ENCODE measurements around the gene GPR45. TPM values are rescaled to one million over a fixed set of nuclear protein-coding genes. Genes with fewer than 3 reads are reported as not detected.
"Not testable (repeated sequence)": the region's sequence is repeated elsewhere in the genome, so short reads cannot be mapped to it uniquely, and the experiment has no call there.

The GPR45 gene
- total RNA-seq, 1 donor, result not detected

DNA sequence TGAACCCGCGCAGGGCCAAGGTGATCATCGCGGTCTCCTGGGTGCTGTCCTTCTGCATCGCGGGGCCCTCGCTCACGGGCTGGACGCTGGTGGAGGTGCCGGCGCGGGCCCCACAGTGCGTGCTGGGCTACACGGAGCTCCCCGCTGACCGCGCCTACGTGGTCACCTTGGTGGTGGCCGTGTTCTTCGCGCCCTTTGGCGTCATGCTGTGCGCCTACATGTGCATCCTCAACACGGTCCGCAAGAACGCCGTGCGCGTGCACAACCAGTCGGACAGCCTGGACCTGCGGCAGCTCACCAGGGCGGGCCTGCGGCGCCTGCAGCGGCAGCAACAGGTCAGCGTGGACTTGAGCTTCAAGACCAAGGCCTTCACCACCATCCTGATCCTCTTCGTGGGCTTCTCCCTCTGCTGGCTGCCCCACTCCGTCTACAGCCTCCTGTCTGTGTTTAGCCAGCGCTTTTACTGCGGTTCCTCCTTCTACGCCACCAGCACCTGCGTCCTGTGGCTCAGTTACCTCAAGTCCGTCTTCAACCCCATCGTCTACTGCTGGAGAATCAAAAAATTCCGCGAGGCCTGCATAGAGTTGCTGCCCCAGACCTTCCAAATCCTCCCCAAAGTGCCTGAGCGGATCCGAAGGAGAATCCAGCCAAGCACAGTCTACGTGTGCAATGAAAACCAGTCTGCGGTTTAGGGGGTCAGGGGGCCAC is 897 bp downstream of the GPR45 start:
- TF ChIP-seq, protein P1, sequence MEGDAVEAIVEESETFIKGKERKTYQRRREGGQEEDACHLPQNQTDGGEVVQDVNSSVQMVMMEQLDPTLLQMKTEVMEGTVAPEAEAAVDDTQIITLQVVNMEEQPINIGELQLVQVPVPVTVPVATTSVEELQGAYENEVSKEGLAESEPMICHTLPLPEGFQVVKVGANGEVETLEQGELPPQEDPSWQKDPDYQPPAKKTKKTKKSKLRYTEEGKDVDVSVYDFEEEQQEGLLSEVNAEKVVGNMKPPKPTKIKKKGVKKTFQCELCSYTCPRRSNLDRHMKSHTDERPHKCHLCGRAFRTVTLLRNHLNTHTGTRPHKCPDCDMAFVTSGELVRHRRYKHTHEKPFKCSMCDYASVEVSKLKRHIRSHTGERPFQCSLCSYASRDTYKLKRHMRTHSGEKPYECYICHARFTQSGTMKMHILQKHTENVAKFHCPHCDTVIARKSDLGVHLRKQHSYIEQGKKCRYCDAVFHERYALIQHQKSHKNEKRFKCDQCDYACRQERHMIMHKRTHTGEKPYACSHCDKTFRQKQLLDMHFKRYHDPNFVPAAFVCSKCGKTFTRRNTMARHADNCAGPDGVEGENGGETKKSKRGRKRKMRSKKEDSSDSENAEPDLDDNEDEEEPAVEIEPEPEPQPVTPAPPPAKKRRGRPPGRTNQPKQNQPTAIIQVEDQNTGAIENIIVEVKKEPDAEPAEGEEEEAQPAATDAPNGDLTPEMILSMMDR (IDR thresholded peaks at IDR 0.05; ENCODE audit: insufficient read depth, low read depth, low read length), result no peak
- no peak overlapping the region for H3K4me3 ChIP-seq (ENCODE audit: low read depth, low read length)

DNA sequence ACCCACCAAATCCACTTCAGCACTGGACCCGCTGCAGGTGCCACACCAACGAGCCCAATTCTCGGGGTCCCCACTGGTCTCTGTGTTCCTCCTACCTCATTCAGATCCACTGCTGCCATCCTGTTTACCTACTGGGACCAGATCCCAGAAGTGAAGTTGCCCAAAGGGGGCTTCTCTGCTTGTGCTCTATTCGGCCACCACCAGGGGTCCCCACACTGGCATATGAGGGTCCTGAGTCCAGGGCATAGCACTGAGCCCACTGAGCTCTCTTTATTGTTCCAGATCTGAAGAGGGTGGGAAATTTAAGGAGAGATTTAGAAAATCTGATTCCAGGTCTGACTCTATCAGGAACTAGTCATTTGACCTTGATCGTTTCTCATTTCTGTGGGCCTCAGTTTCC is 2.4 kb downstream of the GPR45 start:
- H3K4me3 ChIP-seq (ENCODE audit: low read depth, low read length), result no peak overlapping the region
- TF ChIP-seq, protein P1 (IDR thresholded peaks at IDR 0.05; ENCODE audit: insufficient read depth, low read depth, low read length), result peak; percentile 48
- no peak for DNase-seq (ENCODE audit: low read depth)

More for the DNA sequence above, 897 bp downstream of the GPR45 start:
- DNase-seq (ENCODE audit: low read depth), result no peak

DNA sequence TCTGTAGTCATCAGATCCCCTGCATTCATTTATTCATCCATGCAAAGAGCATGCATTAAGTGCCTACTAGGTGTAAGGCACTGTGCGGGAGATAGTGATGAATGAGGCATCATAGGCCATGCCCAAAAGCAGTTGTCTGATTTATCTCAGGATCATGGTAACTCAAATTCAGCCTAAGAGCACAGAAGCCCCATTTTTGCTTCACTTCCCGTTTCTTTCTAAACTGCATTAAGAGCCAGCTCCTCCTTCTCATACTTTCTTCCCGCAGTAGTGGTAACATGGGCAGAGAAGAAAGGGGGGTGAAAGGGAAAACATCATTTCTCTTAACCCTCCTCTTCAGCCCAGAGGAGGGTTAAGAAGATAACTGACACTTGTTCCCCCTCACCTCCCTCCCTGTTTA is 2.9 kb downstream of the GPR45 start:
- no peak for DNase-seq (ENCODE audit: low read depth)
- H3K4me3 ChIP-seq (ENCODE audit: low read depth, low read length), result no peak overlapping the region
- TF ChIP-seq, protein P1 (IDR thresholded peaks at IDR 0.05; ENCODE audit: insufficient read depth, low read depth, low read length), result no peak

DNA sequence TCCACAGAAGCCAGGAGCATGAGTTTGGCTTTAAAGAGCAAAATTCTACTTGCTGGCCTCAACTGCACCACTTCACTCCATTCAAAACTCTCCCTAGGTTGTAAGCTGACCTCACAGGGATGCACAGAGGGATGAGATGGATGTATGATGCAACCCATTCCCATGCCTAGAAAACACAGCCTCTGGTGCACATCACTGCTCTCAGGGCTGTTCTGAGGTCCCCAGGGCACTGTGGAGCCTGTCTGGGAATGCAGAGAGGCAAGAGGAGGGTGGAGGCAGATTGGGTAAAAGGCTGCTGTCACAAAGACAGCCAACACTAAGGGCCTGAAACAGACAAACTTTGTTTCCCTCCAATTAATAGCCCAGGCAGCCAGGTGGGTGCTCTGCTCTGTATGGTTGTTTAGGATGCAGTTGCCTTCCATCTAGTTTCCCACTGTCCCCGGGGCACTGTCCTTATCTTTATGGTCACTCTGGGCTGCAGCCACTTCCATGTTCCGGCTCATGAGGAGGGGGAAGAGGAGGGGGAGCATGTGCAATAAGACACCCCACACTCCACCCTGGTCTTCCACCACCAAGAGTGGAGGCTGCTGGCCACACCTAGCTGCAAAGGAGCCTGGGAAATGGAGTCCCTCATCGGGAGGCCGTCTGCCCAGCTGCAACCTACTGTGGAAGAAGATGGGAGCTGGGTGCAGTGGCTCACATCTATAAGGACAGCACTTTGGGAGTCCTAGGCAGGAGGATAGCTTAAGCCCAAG is 7.0 kb downstream of the GPR45 start:
- H3K4me3 ChIP-seq (ENCODE audit: low read depth, low read length), result no peak overlapping the region
- no peak for DNase-seq (ENCODE audit: low read depth)
- TF ChIP-seq, protein P1 (IDR thresholded peaks at IDR 0.05; ENCODE audit: insufficient read depth, low read depth, low read length), result no peak

DNA sequence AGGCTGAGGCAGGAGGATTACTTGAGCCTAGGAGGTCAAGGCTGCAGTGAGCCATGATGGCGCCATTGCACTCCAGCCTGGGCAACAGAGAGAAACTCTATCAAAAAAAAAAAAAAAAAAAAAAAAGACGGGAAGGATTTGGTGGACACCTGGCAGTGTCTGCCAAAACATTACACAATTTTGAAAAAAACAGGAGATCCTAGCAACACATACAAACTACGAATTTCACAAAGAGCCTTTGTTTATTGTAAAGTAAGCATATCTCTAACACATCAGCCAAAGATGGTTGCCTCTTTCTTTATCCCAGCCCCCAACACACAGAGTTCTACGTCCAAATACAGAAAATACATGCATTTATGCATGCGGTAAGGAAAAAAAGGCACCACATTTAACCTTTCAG is 7.6 kb downstream of the GPR45 start:
- no peak for DNase-seq (ENCODE audit: low read depth)
- H3K4me3 ChIP-seq (ENCODE audit: low read depth, low read length), result no peak overlapping the region
- TF ChIP-seq, protein P1 (IDR thresholded peaks at IDR 0.05; ENCODE audit: insufficient read depth, low read depth, low read length), result no peak

DNA sequence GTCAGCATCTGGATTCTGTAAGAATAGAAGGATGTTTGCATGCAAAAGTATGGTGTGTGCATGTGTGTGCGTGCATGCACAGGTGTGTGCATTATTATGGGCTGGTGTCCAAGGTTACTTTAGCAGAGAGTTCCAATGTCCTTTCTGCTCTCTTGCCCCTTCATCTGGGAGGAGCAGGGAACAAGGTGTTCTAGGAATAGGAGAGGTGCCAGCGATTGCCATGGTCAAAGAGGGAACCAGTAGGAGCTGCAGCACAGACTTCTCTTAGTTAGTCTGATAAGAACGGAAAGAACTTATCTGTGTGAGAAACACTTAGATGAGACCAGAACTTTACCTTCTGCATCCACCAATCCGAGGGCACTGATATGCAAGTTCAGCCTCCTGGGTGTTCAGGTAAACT is 8.3 kb downstream of the GPR45 start:
- H3K4me3 ChIP-seq (ENCODE audit: low read depth, low read length), result no peak overlapping the region
- no peak for DNase-seq (ENCODE audit: low read depth)
- TF ChIP-seq, protein P1 (IDR thresholded peaks at IDR 0.05; ENCODE audit: insufficient read depth, low read depth, low read length), result no peak

DNA sequence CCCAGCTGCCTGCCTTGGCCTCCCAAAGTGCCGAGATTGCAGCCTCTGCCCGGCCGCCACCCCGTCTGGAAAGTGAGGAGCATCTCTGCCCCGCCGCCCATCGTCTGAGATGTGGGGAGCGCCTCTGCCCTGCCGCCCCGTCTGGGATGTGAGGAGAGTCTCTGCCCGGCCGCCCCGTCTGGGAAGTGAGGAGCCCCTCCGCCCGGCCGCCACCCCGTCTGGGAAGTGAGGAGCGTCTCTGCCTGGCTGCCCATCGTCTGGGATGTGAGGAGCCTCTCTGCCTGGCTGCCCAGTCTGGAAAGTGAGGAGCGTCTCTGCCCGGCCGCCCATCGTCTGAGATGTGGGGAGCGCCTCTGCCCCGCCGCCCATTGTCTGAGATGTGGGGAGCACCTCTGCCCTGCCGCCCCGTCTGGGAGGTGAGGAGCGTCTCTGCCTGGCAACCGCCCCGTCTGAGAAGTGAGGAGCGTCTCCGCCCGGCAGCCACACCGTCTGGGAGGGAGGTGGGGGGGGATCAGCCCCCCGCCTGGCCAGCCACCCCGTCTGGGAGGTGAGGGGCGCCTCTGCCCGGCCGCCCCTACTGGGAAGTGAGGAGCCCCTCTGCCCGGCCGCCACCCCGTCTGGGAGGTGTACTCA is 9.6 kb downstream of the GPR45 start:
- not testable (repeated sequence) for H3K4me3 ChIP-seq (ENCODE audit: low read depth, low read length); DNase-seq (ENCODE audit: low read depth)

Measured in fibroblast of villous mesenchyme (primary cell).